Adipose tissue (tissue), 3 donors: ENCODE results near the gene PTPRN2. TPM values are rescaled to one million over a fixed set of nuclear protein-coding genes. Genes with fewer than 3 reads are reported as not detected.

Experiments used
- H3K27ac ChIP-seq: one replicate; pipeline ENCODE4 v1.5.1; 2013; ENCODE audit warnings: low read depth, low read length
- WGBS, 3 donors: extraction: QIAGEN DNeasy Blood & Tissue Kit; methylation state at CpG; one replicate each; pipeline ENCODE4 v1.1.7; 2013; 5-methylcytosine and 5-hydroxymethylcytosine counted together
- polyA plus RNA-seq, 3 donors: library from polyadenylated mRNA; stranded (reverse); fragments of 200-250 nt; gene quantifications; one replicate each; pipeline ENCODE4 v1.2.3, GENCODE V29; 2013
- donor health status: healthy with polysubstance abuse.
- donor health status: Bipolar disorder and iron deficiency.
- donor health status: healthy.

The PTPRN2 gene
- polyA plus RNA-seq, 3 donors, result 3.7 to 8.0 (median 7.3) TPM

DNA sequence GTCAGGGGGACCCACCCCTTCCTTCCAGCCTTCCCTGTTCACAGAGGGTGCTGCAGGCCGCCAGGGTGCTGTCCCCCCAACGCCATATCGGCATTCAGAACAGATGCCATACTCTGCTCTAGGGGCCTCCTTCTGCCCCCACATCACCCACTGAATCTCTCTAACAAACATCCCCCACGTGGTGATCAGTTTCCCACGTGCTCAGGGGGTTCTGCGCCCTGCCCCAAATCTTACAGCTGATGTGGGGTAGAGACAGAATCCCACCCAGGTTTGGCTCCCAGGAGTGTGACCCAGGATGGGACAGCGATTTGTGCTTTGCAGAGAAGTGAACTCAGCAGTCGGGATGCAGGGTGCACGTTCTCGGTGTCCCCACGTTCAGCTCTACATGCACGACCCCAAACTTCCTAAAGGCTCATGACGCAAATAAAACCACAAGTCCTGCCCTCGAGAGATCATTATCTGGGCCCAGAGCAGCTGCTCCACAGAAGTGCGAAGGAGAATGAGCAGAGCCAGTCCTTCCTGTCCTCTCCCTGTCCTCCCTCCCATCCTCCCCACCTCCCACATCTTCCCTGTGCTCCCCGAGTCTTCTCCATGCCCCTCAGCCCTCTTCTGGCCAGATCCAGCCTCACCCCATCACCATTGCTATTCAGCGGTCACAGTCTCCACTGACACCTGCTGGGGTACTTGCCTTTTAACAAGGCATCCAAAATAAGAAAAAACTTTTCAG lies 827.5 kb downstream of the PTPRN2 start:
- 46 to 77% (median 57%) methylated on average over 17 of the region's 17 CpGs for WGBS, 3 donors
- H3K27ac ChIP-seq, result no peak overlapping the region

DNA sequence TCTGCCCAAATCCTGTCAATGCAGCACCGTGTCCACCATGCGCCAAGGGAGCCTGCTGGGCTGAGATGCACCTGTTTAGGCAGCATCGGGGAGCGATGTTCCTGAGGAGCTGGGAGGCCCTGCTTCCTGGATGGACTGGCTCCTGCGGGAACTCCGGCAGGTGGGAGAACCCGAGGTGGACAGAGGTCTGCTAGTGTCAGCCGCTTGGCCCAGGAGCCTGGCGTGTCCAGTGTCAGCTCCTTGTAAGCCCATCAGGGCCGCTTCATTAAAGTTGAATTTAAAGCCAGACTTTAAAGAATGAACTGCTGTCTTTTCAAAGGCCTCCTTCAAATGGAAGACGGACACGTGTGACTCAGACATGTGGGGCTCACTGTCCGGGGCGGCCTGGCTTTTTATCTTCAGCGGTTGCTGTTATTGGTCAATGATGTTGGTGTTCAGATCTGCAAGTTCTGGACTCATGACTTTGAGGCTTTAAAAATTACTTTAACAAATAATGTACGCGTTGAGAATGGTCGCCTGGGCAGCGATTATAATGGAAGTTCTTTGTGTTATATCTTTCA lies 828.3 kb downstream of the PTPRN2 start:
- H3K27ac ChIP-seq, result no peak overlapping the region
- WGBS, 3 donors, result 79 to 90% (median 88%) methylated on average over 19 of the region's 19 CpGs

DNA sequence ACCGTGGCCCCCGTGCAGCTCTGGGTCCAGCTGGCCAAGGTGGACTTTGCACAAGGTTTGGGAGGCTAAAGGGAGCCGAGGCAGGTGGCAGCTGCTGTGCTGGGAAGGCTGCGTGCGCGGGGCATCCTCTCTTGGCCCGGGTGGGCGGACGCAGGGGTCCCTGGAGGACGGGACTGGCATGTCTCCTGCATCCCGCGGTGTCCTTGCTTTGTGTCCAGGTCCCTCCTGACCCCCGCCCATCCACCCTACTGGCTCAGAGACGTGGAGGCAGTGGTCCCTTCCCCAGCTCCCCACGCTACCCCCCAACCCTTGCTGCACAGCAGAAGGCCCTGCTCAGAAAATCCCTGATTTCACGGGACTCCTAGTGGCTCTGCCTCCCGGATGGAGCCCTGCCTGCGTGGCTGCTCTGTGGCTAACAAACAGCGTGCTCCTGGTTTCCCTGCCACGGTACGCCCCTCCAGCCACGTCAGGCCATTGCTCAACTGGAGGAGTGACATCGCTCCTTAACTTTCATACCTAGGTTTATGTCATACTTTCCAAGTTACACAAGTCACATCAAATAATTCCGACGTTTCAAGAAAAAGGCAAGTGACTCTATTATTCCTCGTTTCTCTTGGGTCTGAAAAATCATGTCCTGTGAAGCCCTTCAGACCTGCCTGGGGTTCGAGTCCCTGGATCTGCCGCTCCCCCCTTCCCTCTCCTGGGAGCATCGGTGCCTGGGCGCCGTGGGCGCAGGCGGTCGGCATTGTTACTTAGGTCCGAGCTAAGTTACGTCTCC lies 829.0 kb downstream of the PTPRN2 start:
- 88 to 90% (median 90%) methylated on average over 36 of the region's 36 CpGs for WGBS, 3 donors
- no peak overlapping the region for H3K27ac ChIP-seq

DNA sequence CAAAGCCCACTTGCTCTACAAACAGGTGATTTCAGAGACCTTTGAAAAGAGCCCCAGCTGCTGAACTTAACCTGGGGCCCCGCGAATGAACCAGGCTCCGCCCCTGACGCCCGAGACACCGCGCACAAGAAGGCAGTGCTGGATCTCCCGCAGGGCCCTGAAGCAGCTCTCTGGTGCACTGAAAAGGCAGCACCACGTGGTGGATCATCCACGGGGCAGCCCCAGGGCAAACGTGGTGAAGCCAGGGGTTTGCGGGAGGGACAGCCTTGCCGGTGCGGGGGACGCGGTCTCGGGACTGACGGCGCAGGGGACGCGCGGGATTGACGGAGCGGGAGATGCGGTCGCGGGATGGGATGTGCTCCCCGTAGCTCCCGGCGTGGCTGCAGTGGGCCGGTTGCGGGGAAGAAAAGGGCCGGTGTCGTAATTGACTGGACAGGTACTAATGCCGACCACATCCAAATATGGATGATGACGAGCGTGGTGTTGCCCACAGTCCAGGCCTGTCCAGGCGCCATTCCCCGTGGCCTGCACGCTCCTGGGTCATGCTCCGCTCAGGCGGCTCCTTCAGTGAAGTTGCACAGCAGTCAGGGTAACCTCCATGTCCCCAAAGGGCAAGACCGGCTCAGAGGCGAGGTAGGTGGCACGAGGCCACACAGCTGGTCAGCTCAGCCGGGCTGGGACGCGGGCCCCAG lies 829.7 kb downstream of the PTPRN2 start:
- WGBS, 3 donors, result 85 to 86% (median 85%) methylated on average over 39 to 48 of the region's 48 CpGs

GRCh38 chr7:157757211-157757610 lies 830.4 kb downstream of the PTPRN2 start:
- 88 to 94% (median 89%) methylated on average over 20 to 21 of the region's 21 CpGs for WGBS, 3 donors
- no peak overlapping the region for H3K27ac ChIP-seq

More for the DNA sequence above, 829.7 kb downstream of the PTPRN2 start:
- H3K27ac ChIP-seq, result no peak overlapping the region

GRCh38 chr7:157755741-157756140 lies 831.9 kb downstream of the PTPRN2 start:
- WGBS, 3 donors, result 85 to 92% (median 87%) methylated on average over 7 of the region's 7 CpGs
- H3K27ac ChIP-seq, result no peak overlapping the region

- H3K27ac ChIP-seq, result no peak overlapping the region
- WGBS, 3 donors, result 85 to 94% (median 92%) methylated on average over 9 of the region's 9 CpGs
These were observed 833.2 kb downstream of the PTPRN2 start for GRCh38 chr7:157754416-157754790.

- H3K27ac ChIP-seq, result no peak overlapping the region
- WGBS, 3 donors, result 85 to 91% (median 91%) methylated on average over 21 of the region's 21 CpGs
These were observed 833.8 kb downstream of the PTPRN2 start for GRCh38 chr7:157753713-157754415.

GRCh38 chr7:157752832-157753291 lies 834.8 kb downstream of the PTPRN2 start:
- 66 to 85% (median 69%) methylated on average over 18 of the region's 18 CpGs for WGBS, 3 donors
- no peak overlapping the region for H3K27ac ChIP-seq

GRCh38 chr7:157751951-157752673 lies 835.5 kb downstream of the PTPRN2 start:
- WGBS, 3 donors, result 92 to 95% (median 94%) methylated on average over 25 to 27 of the region's 27 CpGs
- no peak overlapping the region for H3K27ac ChIP-seq

DNA sequence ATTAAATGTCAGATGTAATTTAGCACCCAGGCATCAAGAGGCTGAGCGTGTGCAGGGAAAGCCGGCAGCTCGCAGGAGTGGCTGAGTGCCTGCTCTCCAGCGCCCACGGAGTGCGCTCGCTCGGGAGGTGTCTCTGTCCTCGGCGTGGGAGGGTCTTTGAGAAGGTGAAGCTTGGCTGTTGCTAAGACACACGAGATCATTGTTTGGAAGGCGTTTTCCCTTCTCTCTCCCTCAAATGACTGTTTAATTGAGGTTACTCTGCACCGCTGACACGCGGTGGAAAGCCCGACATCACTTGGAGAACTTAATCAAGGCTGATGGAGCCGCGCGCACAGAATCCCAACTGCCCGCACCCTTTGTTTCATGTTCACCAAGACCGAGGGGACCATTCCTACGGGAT lies 836.2 kb downstream of the PTPRN2 start:
- H3K27ac ChIP-seq, result no peak overlapping the region
- WGBS, 3 donors, result 83 to 89% (median 85%) methylated on average over 22 of the region's 22 CpGs

- no peak overlapping the region for H3K27ac ChIP-seq
- 82 to 90% (median 85%) methylated on average over 6 of the region's 6 CpGs for WGBS, 3 donors
These were observed 837.3 kb downstream of the PTPRN2 start for GRCh38 chr7:157750291-157750690.

DNA sequence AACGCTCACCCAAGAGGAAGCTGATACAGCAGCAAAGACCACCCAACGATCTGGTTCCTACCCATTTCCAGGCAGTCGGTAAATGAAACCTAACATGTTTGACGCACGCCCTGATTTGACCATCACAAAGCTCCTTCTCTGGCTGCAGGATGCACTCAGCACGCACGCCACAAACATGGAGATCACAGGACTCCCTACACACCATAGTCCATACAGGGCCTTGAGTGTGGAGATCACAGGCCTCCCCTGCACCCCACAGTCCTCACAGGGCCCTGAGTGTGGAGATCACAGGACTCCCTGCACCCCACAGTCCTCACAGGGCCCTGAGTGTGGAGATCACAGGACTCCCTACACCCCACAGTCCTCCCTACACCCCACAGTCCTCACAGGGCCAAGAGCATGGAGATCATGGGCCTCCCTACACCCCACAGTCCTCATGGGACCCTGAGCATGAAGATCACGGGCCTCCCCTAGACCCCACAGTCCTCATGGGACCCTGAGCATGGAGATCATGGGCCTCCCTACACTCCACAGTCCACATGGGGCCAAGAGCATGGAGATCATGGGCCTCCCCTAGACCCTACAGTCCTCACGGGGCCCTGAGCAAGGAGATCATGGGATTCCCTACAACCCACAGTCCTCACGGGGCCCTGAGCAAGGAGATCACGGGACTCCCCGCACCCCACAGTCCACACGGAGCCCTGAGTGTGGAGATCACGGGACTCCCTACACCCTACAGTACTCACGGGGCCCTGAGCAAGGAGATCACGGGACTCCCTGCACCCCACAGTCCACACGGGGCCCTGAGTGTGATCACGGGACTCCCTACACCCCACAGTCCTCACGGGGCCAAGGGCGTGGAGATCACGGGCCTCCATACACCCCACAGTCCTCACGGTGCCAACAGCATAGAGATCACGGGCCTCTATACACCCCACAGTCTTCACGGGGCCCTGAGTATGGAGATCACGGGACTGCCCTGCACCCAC lies 841.6 kb downstream of the PTPRN2 start:
- WGBS, 3 donors, result 93 to 95% (median 93%) methylated on average over 25 of the region's 25 CpGs
- no peak overlapping the region for H3K27ac ChIP-seq

- H3K27ac ChIP-seq, result no peak overlapping the region
- 78 to 83% (median 80%) methylated on average over 24 of the region's 24 CpGs for WGBS, 3 donors
These were observed 842.6 kb downstream of the PTPRN2 start for GRCh38 chr7:157744786-157745601.

DNA sequence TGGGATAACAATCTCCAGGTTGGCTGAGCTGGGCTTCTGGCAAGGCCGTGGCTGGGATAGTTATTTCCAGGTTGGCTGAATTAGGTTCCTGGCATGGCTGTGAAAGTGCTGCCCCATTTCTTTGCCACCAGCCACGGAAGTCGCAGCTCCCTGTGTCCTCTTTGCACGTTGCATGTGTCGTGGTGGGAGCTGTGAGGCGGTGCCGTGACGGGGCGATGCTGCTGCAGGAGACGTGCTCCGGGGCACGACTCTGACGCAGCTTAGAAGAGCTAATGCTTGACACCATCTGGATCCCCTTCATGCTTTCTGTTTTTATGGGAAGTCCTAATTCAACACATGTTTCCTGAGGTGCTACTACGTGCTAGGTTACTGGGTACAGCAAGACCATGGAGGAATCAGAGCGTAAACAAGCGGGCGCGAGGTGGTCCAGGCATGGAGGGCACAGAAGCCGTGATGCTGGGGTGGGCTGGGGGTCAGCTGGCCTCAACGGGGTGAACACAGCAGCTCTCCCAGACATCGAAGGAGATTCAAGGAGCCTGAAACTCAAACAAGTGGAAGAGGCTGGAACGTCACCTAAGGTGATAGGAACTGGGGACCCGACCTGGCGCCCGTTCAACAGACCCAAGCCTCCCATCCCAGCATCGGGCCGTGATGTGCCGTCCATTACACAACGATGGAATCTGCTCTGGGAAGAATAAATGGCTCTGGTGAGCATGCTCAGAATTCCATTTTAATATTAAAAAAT lies 843.7 kb downstream of the PTPRN2 start:
- WGBS, 3 donors, result 91 to 94% (median 93%) methylated on average over 29 of the region's 29 CpGs
- H3K27ac ChIP-seq, result no peak overlapping the region
